HG03045 (cell line): ENCODE measurements around the gene SPDYE5.

Experiments used
- ATAC-seq: cut with Tn5 transposase; IDR thresholded peaks from one replicate; pipeline ENCODE4 v1.9.1; 2021; ENCODE audit warnings: mild to moderate bottlenecking, moderate library complexity; ENCODE audit not compliant: unreplicated experiment

The SPDYE5 gene

GRCh38 chr7:75536940-75537538, 44.9 kb downstream of the SPDYE5 start:
- no peak for ATAC-seq

- no peak for ATAC-seq
Observed at GRCh38 chr7:75537731-75538130, 45.6 kb downstream of the SPDYE5 start.

DNA sequence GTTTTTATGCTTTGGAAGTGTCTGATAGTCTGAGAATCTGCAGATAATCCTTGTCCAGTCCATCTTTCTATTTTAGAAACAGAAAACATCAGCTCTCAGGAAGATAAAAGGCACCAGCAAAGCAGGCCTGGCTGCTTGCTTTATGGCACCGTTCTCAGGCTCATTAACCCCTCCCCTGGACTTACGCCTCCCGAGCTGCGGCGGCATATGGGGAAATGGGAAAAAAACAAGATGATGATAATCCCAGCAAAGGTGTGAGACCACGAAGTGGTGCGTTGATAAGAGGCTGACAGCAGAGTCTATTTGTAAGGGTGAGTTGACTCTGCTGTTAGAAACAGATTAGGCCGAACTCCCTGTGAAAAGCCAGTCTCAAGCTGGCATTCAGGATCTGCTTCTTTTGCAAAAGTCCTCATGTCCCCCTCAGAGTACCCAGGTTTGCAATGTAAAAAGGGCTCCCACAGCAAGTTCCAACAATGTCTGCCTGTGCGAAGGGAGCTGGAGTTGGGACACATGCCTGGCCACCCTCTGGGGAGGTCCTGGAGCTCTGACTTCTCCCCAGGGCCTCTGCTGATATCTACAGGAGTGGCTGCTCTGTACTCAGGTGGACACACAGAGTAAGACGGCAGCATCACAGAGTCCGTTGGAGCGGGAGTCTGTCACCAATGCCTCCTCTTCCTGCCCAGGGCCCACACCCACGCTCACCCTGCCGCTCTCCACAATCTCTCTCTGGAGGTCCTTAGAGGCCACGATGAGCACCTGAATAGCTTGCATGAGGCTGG, 54.3 kb downstream of the SPDYE5 start:
- ATAC-seq, result no peak
